Body of pancreas (tissue), 4 donors: ENCODE data around the gene CDH12.

Experiments
- POLR2A ChIP-seq, 3 donors: fragments of 450-650 bp; IDR thresholded peaks; one replicate each; pipeline ENCODE4 v1.6.1; 2016; ENCODE audit warnings: antibody characterized with exemption in 3 of 3, mild to moderate bottlenecking in 2 of 3
- TF ChIP-seq, protein P1 (sequence below), 7 experiments: fragments of 450-650 bp in 4 of 7; fragments of 200-600 bp in 3 of 7; sonication (generic) in 3 of 7; IDR thresholded peaks; one replicate each; pipeline ENCODE4 v1.5.1; 2016 to 2019; ENCODE audit warnings: antibody characterized with exemption in 7 of 7

DNA sequence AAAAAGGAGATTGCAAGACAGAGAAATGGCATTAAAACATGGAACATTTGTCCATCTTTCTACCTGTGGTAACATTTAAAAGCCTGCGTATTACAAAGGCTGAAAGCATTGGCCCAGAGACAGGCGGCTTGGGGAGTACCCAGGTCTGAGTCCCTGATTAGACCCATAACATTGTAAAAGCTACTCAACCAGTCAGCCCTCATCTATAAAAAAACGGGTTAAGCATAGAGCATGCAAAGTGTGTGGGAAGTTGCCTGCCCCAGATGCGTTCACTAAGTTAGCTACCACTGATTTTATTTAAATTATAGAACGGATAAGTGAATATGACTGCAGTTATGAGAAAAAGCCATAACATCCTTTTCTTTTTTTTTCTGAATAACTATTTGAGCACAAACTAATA, 276.1 kb downstream of the CDH12 start:
- TF ChIP-seq, protein P1, sequence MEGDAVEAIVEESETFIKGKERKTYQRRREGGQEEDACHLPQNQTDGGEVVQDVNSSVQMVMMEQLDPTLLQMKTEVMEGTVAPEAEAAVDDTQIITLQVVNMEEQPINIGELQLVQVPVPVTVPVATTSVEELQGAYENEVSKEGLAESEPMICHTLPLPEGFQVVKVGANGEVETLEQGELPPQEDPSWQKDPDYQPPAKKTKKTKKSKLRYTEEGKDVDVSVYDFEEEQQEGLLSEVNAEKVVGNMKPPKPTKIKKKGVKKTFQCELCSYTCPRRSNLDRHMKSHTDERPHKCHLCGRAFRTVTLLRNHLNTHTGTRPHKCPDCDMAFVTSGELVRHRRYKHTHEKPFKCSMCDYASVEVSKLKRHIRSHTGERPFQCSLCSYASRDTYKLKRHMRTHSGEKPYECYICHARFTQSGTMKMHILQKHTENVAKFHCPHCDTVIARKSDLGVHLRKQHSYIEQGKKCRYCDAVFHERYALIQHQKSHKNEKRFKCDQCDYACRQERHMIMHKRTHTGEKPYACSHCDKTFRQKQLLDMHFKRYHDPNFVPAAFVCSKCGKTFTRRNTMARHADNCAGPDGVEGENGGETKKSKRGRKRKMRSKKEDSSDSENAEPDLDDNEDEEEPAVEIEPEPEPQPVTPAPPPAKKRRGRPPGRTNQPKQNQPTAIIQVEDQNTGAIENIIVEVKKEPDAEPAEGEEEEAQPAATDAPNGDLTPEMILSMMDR (IDR thresholded peaks at IDR 0.05): no peak
- no peak for TF ChIP-seq POLR2A (IDR thresholded peaks at IDR 0.05)
